ENCODE measurements around the gene ACR.

GRCh38 chr22:50731811-50732624, 6.0 kb upstream of the ACR start:
- TF ChIP-seq EZH2 (IDR thresholded peaks at IDR 0.05; ENCODE audit: insufficient read depth, poor library complexity, severe bottlenecking) (no peak), EZH2phosphoT487 (IDR thresholded peaks at IDR 0.05; ENCODE audit: insufficient read depth, low read depth) (no peak)
